Naive B cell (primary cell): Measurements from ENCODE around the gene IL17RE. TPM values are rescaled to one million over a fixed set of nuclear protein-coding genes. Genes with fewer than 3 reads are reported as not detected.

ENCODE experiments used
- polyA plus RNA-seq, 6 donors: library from polyadenylated mRNA; unstranded; fragments of 300-500 nt; fragmentation: Illumina TruSeq; gene quantifications; one replicate each; pipeline ENCODE4 v1.2.3, GENCODE V29; 2021; ENCODE audit warnings: low read depth in 6 of 6

IL17RE gene
- polyA plus RNA-seq, 6 donors from 2014 or later, result not detected

Other genes starting within 250 kb of the IL17RE start
- gene CPNE9, start 199.0 kb upstream of the IL17RE start, polyA plus RNA-seq, result not detected
- gene BRPF1, start 171.1 kb upstream of the IL17RE start, polyA plus RNA-seq, result 10 to 100 TPM in 2 of 6 donors, 1 to 10 TPM in 4; 3.0 to 22.0 (median 9.0) TPM
- 10 to 100 TPM; 23.2 to 35.1 (median 30.1) TPM for gene OGG1, start 152.9 kb upstream of the IL17RE start, polyA plus RNA-seq
- gene CAMK1, start 132.9 kb upstream of the IL17RE start, polyA plus RNA-seq, result 1 to 10 TPM in 3 of 6 donors, under 1 TPM in 2, not detected in 1; 0.26 to 2.3 (median 1.2) TPM
- 10 to 100 TPM; 39.7 to 67.1 (median 45.6) TPM for gene TADA3, start 110.4 kb upstream of the IL17RE start, polyA plus RNA-seq
- 100 to 1,000 TPM; 263 to 316 (median 286) TPM for gene ARPC4, start 109.8 kb upstream of the IL17RE start, polyA plus RNA-seq
- 1 to 10 TPM in 5 of 6 donors, not detected in 1; 2.7 to 7.6 (median 3.4) TPM for gene TTLL3, start 92.6 kb upstream of the IL17RE start, polyA plus RNA-seq
- gene RPUSD3, start 58.8 kb upstream of the IL17RE start, polyA plus RNA-seq, result 10 to 100 TPM; 56.7 to 76.4 (median 65.2) TPM
- under 1 TPM in 1 of 6 donors, not detected in 5; 0.36 TPM for gene CIDEC, start 22.6 kb upstream of the IL17RE start, polyA plus RNA-seq
- gene JAGN1, start 12.2 kb upstream of the IL17RE start, polyA plus RNA-seq, result 10 to 100 TPM; 53.2 to 70.4 (median 59.7) TPM
- 1 to 10 TPM; 3.9 to 9.1 (median 7.6) TPM for gene IL17RC, start 14.2 kb downstream of the IL17RE start, polyA plus RNA-seq
- 10 to 100 TPM; 16.5 to 60.6 (median 27.5) TPM for gene CRELD1, start 31.0 kb downstream of the IL17RE start, polyA plus RNA-seq
- under 1 TPM; 0.22 to 0.82 (median 0.52) TPM for gene PRRT3, start 49.6 kb downstream of the IL17RE start, polyA plus RNA-seq
- gene EMC3, start 84.0 kb downstream of the IL17RE start, polyA plus RNA-seq, result 10 to 100 TPM; 43.5 to 72.0 (median 54.8) TPM
- 10 to 100 TPM in 4 of 6 donors, 1 to 10 TPM in 2; 6.7 to 13.6 (median 11.2) TPM for gene FANCD2, start 123.6 kb downstream of the IL17RE start, polyA plus RNA-seq
- gene FANCD2OS, start 205.4 kb downstream of the IL17RE start, polyA plus RNA-seq, result 1 to 10 TPM in 1 of 6 donors, not detected in 5; 1.0 TPM
- 100 to 1,000 TPM; 274 to 374 (median 312) TPM for gene BRK1, start 212.8 kb downstream of the IL17RE start, polyA plus RNA-seq
- 10 to 100 TPM; 10.2 to 46.5 (median 21.4) TPM for gene VHL, start 238.9 kb downstream of the IL17RE start, polyA plus RNA-seq